SU-DHL-6 (cell line): ENCODE results near the gene ID2.

Experiments
- H2AFZ ChIP-seq: fragments of 200-600 bp; sonication (generic); 2 replicates; pipeline ENCODE4 v1.6.1; 2014; ENCODE audit warnings: low read depth, mild to moderate bottlenecking, moderate library complexity, mixed read lengths, antibody characterized with exemption, low read length; ENCODE audit not compliant: severe bottlenecking
- H3F3A ChIP-seq: fragments of 200-600 bp; shearing (Covaris generic); 2 replicates; pipeline ENCODE4 v1.6.0; 2016; ENCODE audit warnings: antibody characterized with exemption, mild to moderate bottlenecking; ENCODE audit not compliant: insufficient read depth
- H3K27ac ChIP-seq: fragments of 200-600 bp; sonication (generic); 2 replicates; pipeline ENCODE4 v1.5.1; 2016; ENCODE audit warnings: low read depth, mild to moderate bottlenecking, low read length, moderate library complexity, mixed read lengths
- H3K27me3 ChIP-seq: fragments of 200-600 bp; sonication (generic), shearing (Covaris generic); 2 replicates; pipeline ENCODE4 v1.6.0; 2014; ENCODE audit warnings: mild to moderate bottlenecking, low read length
- H3K36me3 ChIP-seq: fragments of 200-600 bp; sonication (generic); 2 replicates; pipeline ENCODE4 v1.6.1; 2014; ENCODE audit warnings: mild to moderate bottlenecking, low read length, mixed read lengths
- H3K4me2 ChIP-seq: fragments of 300-600, 200-600 bp; shearing (Covaris generic), sonication (generic); 2 replicates; pipeline ENCODE4 v1.6.0; 2014; ENCODE audit warnings: low read length, low read depth, mild to moderate bottlenecking; ENCODE audit not compliant: poor library complexity, severe bottlenecking
- H3K4me3 ChIP-seq: fragments of 200-600 bp; sonication (generic); 2 replicates; pipeline ENCODE4 v1.5.1; 2014; ENCODE audit warnings: antibody characterized with exemption, low read length, mild to moderate bottlenecking, mixed read lengths; ENCODE audit not compliant: insufficient read depth, poor library complexity, severe bottlenecking
- H3K79me2 ChIP-seq: fragments of 200-600 bp; sonication (generic); 2 replicates; pipeline ENCODE4 v1.6.1; 2014; ENCODE audit warnings: mild to moderate bottlenecking, low read length, moderate library complexity; ENCODE audit not compliant: insufficient read depth
- H3K9ac ChIP-seq: fragments of 200-600 bp; sonication (generic); 2 replicates; pipeline ENCODE4 v1.7.0; 2014; ENCODE audit warnings: mild to moderate bottlenecking, low read length
- H3K9me2 ChIP-seq: fragments of 200-600 bp; sonication (generic); replicated peaks from 2 replicates; pipeline ENCODE4 v1.6.1; 2014; ENCODE audit warnings: low read length; ENCODE audit not compliant: insufficient read depth
- H3K9me3 ChIP-seq: fragments of 200-600 bp; sonication (generic); 2 replicates; pipeline ENCODE4 v1.6.1; 2014; ENCODE audit warnings: low read length, mixed read lengths; ENCODE audit not compliant: insufficient read depth
- H4K20me1 ChIP-seq: fragments of 200-600 bp; sonication (generic); 2 replicates; pipeline ENCODE4 v1.6.1; 2014; ENCODE audit warnings: low read depth, mild to moderate bottlenecking, antibody characterized with exemption, low read length, moderate library complexity, mixed read lengths
- CTCF ChIP-seq: fragments of 200-600 bp; sonication (generic); IDR thresholded peaks from one replicate; pipeline ENCODE4 v1.5.1; 2017; ENCODE audit warnings: antibody characterized with exemption, mild to moderate bottlenecking, low read length, moderate library complexity; ENCODE audit not compliant: insufficient read depth, poor library complexity, severe bottlenecking
- EZH2phosphoT487 ChIP-seq: fragments of 200-600 bp; sonication (generic), shearing (Covaris generic); conservative IDR thresholded peaks from 2 replicates; pipeline ENCODE4 v1.6.1; 2018; ENCODE audit warnings: mild to moderate bottlenecking, antibody characterized with exemption, low read length, moderate library complexity, mixed read lengths

ID2 gene

GRCh38 chr2:8654483-8654882 lies 27.4 kb upstream of the ID2 start:
- Histone ChIP-seq H3K79me2 (no peaks in the 10 kb centered on the region), H3K9me2 (no peaks in the 10 kb centered on the region), H3K36me3 (no peaks in the 10 kb centered on the region), H3F3A (no peaks in the 10 kb centered on the region), H3K9me3 (no peaks in the 10 kb centered on the region), H3K27me3 (no peaks in the 10 kb centered on the region), H2AFZ (no peak overlapping the region), H3K4me3 (no peak overlapping the region), H4K20me1 (no peaks in the 10 kb centered on the region), H3K9ac (no peak overlapping the region), H3K4me2 (no peak overlapping the region), H3K27ac (no peak overlapping the region)
- TF ChIP-seq CTCF (no peak), EZH2phosphoT487 (no peak)

GRCh38 chr2:8656160-8656641 lies 25.7 kb upstream of the ID2 start:
- no peaks in the 10 kb centered on the region for H3K79me2 ChIP-seq
- TF ChIP-seq EZH2phosphoT487 = no peak
- no peak for TF ChIP-seq CTCF
- no peaks in the 10 kb centered on the region for H3K36me3 ChIP-seq
- H4K20me1 ChIP-seq = no peaks in the 10 kb centered on the region
- H3K27me3 ChIP-seq = no peaks in the 10 kb centered on the region
- H3K27ac ChIP-seq = no peak overlapping the region
- H3K9me2 ChIP-seq = no peaks in the 10 kb centered on the region
- H2AFZ ChIP-seq = no peak overlapping the region
- no peaks in the 10 kb centered on the region for H3K9me3 ChIP-seq
- H3K4me2 ChIP-seq = no peak overlapping the region
- H3F3A ChIP-seq = no peaks in the 10 kb centered on the region
- no peak overlapping the region for H3K9ac ChIP-seq
- no peak overlapping the region for H3K4me3 ChIP-seq

GRCh38 chr2:8656811-8657210 lies 25.0 kb upstream of the ID2 start:
- TF ChIP-seq CTCF = no peak
- no peak for TF ChIP-seq EZH2phosphoT487
- Histone ChIP-seq H3K9ac (no peak overlapping the region), H3K9me2 (no peaks in the 10 kb centered on the region), H3K27me3 (no peaks in the 10 kb centered on the region), H3K36me3 (no peaks in the 10 kb centered on the region), H2AFZ (no peak overlapping the region), H3K79me2 (no peaks in the 10 kb centered on the region), H4K20me1 (no peaks in the 10 kb centered on the region), H3K9me3 (no peaks in the 10 kb centered on the region), H3K27ac (no peak overlapping the region), H3K4me2 (no peak overlapping the region), H3F3A (no peaks in the 10 kb centered on the region), H3K4me3 (no peak overlapping the region)
